G401.6 (cell line): ENCODE measurements around the gene DLK1.

Source experiments
- FAIRE-seq: peaks from 2 replicates; lab custom pipeline; 2012; peaks lifted over from hg19 to GRCh38; lab: Jason Lieb, UNC

DLK1 gene

GRCh38 chr14:100762901-100763300 is 36.2 kb downstream of the DLK1 start:
- FAIRE-seq = no peak

GRCh38 chr14:100764471-100765115 is 37.9 kb downstream of the DLK1 start:
- no peak for FAIRE-seq

- FAIRE-seq = no peak
These were observed 38.6 kb downstream of the DLK1 start for GRCh38 chr14:100765296-100765695.

GRCh38 chr14:100765991-100766390 is 39.3 kb downstream of the DLK1 start:
- FAIRE-seq = no peak

GRCh38 chr14:100767003-100767787 is 40.5 kb downstream of the DLK1 start:
- no peak for FAIRE-seq

- FAIRE-seq = no peak
These were observed 41.3 kb downstream of the DLK1 start for GRCh38 chr14:100767788-100768536.

- FAIRE-seq = no peak
These were observed 42.6 kb downstream of the DLK1 start for GRCh38 chr14:100769035-100769939.

- FAIRE-seq = no peak
These were observed 43.4 kb downstream of the DLK1 start for GRCh38 chr14:100770046-100770445.

GRCh38 chr14:100770605-100771120 is 44.0 kb downstream of the DLK1 start:
- FAIRE-seq = no peak

GRCh38 chr14:100771121-100771800 is 44.6 kb downstream of the DLK1 start:
- FAIRE-seq = no peak

GRCh38 chr14:100772607-100773165 is 46.0 kb downstream of the DLK1 start:
- no peak for FAIRE-seq

- no peak for FAIRE-seq
These were observed 46.9 kb downstream of the DLK1 start for GRCh38 chr14:100773331-100774163.

- no peak for FAIRE-seq
These were observed 47.5 kb downstream of the DLK1 start for GRCh38 chr14:100774164-100774537.

- FAIRE-seq = no peak
These were observed 48.7 kb downstream of the DLK1 start for GRCh38 chr14:100775351-100775830.

GRCh38 chr14:100775831-100776591 is 49.3 kb downstream of the DLK1 start:
- no peak for FAIRE-seq

- no peak for FAIRE-seq
These were observed 50.1 kb downstream of the DLK1 start for GRCh38 chr14:100776681-100777365.

GRCh38 chr14:100777366-100777817 is 50.7 kb downstream of the DLK1 start:
- no peak for FAIRE-seq

GRCh38 chr14:100777818-100778525 is 51.3 kb downstream of the DLK1 start:
- no peak for FAIRE-seq
